GM18502 (cell line): ENCODE measurements around the gene KRTAP27-1.

Experiments used
- ATAC-seq: cut with Tn5 transposase; IDR thresholded peaks from one replicate; pipeline ENCODE4 v1.9.1; 2021; ENCODE audit warnings: mild to moderate bottlenecking; ENCODE audit not compliant: unreplicated experiment, poor library complexity

The KRTAP27-1 gene

DNA sequence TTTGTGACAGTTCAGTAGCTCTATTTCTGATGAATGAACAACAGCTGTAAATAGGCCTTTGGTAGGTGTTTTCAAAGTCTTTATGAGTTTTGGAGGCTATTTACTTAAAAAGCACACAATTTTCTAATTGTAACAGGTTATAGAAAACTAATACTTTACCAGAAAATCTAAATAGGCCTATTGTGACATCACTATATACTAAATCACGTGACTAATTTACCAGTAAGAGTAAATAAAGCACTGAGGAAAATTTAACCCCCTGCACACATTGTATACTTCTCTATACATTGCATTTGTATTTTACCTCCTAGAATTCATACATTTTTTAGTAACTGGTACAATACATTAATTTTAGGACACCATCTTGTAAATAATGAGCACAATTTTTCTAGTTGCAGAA, 32.4 kb downstream of the KRTAP27-1 start:
- ATAC-seq, result no peak

DNA sequence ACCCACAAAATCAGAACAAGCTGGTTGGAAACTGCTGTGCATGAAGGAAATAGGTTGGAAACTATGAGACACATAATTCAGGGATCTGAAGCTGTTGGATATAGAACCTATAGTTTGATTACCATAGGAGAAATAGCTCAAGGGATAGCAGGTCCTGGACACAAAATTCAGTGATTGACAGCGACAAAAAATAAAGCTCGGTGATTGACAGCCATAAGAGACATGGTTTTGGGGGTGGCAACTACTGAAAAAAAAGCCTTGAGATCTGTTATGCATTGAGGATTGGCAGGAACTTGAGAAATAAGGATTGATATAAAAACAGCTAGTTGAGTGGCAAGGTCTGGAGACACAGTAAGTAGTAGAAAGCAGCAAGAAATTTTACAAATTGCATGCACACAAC, 48.3 kb downstream of the KRTAP27-1 start, which contains the start of gene KRTAP25-1:
Gene KRTAP25-1, minus strand, starts transcription at position 300 of the 400 bp plus-strand sequence. Its CDS starts 24 bp downstream, at position 276.
- ATAC-seq, result no peak
